AG10803 (cell line): Measurements from ENCODE around the gene FPGS.

ENCODE experiments used
- DNase-seq: peaks from one replicate; pipeline ENCODE4 v3.0.0; 2010; ENCODE audit warnings: low read depth
- H3K4me3 ChIP-seq: 2 replicates; pipeline ENCODE4 v1.5.1; 2011; ENCODE audit warnings: mild to moderate bottlenecking, low read length, control low read depth
- TF ChIP-seq, protein P1 (sequence below): conservative IDR thresholded peaks from 2 replicates; pipeline ENCODE4 v1.5.1; 2011; ENCODE audit warnings: mild to moderate bottlenecking, low read length, control low read depth, inconsistent platforms

The FPGS gene

DNA sequence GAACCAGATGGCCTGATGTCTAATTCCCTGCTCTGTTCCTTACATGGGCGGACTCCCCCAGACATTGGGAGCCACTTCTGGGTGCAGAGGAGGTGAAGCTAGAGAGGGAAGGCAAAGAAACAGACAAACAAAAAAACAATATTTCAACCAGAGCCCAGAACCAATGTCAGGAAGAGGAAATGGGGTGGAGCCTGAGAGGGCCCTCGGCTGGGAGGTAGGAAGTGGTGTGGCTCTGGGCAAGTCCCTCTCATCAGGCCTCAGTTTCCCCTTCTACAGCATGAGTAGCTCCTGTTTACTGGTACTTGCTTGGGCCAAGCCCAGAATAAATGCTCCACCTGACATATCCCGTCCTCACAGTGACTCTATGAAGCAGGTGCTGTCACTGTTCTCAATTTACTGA is 35.3 kb upstream of the FPGS start:
- TF ChIP-seq, protein P1, sequence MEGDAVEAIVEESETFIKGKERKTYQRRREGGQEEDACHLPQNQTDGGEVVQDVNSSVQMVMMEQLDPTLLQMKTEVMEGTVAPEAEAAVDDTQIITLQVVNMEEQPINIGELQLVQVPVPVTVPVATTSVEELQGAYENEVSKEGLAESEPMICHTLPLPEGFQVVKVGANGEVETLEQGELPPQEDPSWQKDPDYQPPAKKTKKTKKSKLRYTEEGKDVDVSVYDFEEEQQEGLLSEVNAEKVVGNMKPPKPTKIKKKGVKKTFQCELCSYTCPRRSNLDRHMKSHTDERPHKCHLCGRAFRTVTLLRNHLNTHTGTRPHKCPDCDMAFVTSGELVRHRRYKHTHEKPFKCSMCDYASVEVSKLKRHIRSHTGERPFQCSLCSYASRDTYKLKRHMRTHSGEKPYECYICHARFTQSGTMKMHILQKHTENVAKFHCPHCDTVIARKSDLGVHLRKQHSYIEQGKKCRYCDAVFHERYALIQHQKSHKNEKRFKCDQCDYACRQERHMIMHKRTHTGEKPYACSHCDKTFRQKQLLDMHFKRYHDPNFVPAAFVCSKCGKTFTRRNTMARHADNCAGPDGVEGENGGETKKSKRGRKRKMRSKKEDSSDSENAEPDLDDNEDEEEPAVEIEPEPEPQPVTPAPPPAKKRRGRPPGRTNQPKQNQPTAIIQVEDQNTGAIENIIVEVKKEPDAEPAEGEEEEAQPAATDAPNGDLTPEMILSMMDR, result no peak
- no peak overlapping the region for H3K4me3 ChIP-seq
- DNase-seq, result no peak

DNA sequence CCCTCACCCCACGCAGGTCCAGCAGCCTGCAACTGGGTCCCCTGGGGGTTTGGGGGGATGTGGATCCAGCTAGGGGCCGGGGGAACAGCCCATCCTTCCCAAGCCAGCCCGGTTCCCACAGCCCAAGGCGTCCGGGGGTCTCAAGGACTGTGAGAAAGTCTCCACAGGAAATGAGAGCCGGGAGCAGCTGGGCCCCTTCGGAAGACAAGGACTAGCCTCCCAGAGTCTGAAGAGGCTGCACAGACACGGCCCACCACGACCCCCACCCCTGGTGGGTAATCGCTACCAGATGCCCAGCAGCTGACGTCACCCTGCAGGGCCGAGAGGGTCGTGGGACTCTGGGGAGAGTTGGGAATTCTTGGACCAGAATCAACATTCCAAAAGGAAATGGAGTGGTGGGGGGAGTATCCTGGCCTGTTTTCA is 34.8 kb upstream of the FPGS start:
- no peak for DNase-seq
- TF ChIP-seq, protein P1, result no peak
- no peak overlapping the region for H3K4me3 ChIP-seq

DNA sequence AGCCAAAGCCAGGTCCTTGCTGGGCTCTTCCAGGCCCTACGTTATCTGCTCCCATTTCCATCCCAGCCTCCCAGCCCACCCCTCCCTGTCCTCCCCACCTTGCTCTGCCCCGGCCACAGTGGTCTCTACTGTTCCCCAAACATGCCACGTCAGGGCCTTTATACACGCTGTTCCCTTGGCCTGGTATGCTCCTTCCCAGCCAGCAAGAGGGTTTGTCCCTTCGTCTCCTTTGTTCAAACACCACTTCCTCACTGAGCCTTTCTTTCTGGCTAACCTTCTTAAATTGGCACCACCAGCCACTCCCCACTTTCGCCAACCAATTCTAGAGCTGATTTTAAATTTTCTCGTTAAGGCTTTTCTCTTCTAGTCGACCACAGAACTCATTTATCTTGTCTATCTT is 34.0 kb upstream of the FPGS start:
- no peak overlapping the region for H3K4me3 ChIP-seq
- TF ChIP-seq, protein P1, result no peak
- no peak for DNase-seq

DNA sequence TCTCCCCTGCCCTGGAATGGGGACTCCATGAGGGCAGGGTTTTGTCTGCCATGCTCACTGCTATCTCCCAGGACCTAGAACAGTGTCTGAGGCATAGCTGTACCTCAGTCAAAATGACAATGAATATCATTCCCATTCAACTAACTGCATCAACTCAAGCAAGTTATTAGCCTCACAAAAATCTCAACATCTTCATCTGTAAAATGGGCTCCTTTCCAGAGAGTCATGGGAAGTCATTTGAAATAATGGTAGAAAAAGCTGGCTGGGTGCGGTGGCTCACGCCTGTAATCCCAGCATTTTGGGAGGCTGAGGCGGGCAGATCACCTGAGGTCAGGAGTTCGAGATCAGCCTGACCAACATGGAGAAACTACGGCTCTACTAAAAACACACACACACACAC is 33.6 kb upstream of the FPGS start:
- no peak for DNase-seq
- TF ChIP-seq, protein P1, result no peak

DNA sequence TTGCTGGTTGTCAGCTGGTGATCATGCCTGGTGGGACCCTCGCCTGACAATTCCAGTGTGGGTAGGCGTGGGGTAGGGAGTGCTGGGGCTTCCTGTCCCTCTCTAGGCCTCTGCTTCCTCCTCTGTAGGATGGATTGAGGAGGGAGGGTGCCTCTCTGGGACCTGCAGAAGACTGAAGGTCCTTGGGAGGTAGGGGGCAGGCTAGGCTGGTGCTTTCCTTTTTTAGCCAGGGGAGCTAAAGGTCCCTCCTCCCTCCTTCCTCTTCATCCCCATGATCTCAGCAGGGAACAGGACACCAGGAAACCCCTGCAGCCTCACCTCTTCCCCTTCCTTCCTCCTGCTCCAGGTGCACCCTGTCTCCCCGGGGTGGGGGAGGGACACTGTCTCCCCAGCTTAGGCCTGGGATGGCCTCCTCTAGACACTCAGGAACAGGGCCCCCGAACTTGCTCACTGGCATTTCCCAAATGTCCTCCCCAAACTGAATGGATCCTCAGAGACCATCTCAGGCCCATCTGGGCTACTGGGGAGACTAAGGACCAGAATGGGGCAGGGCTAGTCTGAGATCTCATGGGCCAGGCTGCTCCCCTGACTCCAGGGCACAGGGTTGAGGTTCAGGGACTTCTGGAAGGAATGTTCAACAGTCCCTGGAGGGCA is 32.6 kb upstream of the FPGS start:
- TF ChIP-seq, protein P1, result no peak
- no peak overlapping the region for H3K4me3 ChIP-seq
- no peak for DNase-seq

More for the DNA sequence above, 33.6 kb upstream of the FPGS start:
- no peak overlapping the region for H3K4me3 ChIP-seq

DNA sequence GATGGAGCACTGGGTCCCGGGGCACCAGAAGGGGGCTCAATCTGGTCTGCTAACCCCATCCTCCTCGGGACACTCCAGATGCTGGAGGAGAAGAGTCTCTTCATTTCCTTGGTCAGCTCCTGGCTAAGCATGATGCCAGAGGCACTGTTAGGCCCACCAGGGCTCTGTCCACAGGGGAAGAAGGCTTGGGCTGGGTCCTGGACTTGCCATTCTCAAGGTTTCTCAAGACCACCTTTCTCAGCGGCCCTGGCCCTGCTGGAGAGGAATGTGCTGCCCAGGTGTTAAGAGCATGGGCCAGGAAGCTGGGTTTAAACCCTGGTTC is 32.1 kb upstream of the FPGS start:
- no peak for DNase-seq
- TF ChIP-seq, protein P1, result no peak
- H3K4me3 ChIP-seq, result no peak overlapping the region

DNA sequence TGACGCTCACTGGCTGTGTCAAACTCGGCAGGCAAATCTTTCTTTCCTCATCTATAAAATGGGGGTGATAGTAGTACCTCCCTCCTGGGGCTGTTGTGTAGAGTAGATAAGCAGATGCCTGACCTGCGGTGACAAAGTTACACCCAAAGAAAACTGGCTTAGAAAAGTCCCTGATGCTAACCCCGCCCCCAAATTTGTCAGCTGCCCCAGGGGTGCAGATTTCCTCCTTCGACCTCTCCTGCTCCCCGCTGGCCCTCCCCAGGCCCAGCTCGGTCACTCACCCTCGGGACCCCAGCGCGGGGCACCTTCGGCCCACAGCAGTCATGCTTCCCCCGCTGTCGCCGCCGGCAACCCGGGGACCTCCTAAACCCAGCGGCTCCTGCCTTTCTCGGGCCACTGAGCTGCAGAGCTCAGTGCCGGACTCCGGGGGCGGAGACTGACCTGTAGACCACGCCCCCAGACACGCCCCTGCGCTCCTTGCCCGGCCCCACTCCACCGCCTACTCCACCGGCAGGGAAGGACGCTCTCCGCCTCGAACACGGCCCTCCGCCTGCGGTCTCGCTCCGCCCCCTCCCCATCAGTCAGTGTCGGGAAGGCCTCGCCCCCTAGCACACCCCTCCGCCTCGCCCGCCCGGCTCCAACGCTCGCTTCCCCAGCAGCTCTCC is 31.6 kb upstream of the FPGS start:
- TF ChIP-seq, protein P1, result no peak
- peak overlapping the region; percentile 56 for H3K4me3 ChIP-seq
- DNase-seq, result peak; percentile 94
